HG02642 (cell line): ENCODE results near the gene HNRNPC.
"Not testable (repeated sequence)": the region's sequence is repeated elsewhere in the genome, so short reads cannot be mapped to it uniquely, and the experiment has no call there.

Source experiments
- ATAC-seq: cut with Tn5 transposase; IDR thresholded peaks from one replicate; pipeline ENCODE4 v1.9.1; 2021; ENCODE audit warnings: mild to moderate bottlenecking; ENCODE audit not compliant: unreplicated experiment, poor library complexity

Gene HNRNPC

DNA sequence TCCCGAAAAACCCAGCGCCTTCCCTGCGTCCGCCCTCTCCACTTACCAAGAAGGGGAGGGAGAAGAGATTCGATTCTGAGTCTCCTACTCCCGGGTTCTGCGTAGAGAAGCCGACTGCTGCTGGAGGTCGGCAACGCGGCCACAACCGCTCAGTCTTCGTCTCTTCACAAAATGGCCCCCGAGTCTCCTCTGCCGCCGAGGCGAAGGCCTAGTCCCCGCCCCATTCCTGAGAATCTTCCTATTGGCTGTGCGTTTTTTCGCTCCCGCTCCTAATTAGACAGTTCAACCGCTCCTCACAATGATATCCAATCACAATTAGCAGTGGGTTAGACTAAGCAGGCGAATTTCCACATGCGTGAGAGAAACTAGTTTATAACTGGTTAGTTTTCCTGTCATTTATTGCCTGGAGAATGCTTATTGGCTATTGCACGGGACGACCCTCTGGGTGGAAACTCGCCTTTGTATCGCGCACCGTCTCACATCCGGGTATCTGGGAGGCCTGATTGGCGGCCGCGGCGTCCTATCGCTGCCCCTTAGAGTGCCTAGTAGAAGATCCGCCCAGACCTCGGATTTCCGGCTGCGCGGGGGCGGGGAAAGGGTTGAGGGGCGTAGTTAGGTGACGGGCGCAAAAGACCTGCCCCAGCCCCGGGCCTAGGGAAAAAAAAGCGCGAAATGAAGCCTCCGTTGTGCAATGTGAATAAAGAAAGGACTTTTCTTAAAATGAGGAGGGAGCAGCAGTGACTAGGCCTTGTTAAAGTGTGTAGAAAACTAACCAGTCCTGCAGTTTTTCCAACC is at the start of gene HNRNPC:
Gene HNRNPC (minus strand): TSS at position 191 of the 795 bp plus-strand sequence. CDS start 35,249 bp downstream, outside the sequence.
- peak; percentile 95 for ATAC-seq

DNA sequence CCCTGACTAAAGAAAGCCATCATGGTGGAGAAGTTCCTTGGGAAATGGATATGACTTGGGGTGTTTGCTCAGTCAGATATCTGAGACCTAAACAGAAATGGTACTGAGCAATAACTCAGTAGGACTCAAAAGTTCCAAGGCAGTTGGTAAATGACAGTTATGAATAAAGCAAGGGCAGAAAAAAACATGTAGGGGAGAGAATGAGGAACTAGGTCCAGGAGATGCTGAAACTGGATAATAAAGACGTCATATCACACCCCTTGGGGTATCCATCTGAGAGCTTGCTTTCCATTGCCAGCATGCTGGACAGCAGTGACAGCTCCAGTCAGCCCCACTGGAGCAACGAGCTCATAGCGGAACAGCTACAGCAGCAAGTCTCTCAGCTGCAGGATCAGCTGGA is 48.2 kb upstream of the HNRNPC start:
- no peak for ATAC-seq

DNA sequence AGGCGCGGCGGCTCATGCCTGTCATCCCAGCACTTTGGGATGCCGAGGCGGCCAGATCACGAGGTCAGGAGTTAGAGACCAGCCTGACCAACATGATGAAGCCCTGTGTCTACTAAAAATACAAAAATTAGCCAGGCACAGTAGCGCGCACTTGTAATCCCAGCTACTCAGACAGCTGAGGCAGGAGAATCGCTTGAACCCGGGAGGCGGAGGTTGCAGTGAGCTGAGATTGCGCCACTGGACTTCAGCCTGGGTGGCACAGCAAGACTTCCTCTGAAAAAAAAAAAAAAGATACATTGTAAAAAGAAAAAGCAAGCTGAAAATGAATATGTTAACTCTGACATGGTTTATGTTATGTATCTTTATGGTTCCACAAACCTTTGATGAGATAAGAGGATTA is 44.3 kb upstream of the HNRNPC start:
- ATAC-seq, result no peak

DNA sequence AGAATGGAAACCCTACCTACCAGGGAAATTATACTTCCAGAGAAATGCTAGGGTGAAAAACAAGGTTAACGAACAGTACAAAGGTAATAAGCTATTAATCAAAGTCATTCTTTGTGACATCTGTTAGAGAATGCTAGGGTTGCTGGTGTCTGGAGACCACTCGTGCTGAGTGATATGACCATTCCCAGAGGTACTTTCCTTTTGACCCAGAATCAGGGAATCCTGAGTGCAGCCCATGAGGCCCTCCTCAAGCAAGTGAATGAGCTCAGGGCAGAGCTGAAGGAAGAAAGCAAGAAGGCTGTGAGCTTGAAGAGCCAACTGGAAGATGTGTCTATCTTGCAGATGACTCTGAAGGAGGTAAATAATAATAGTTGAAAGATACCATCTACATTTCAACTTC is 42.4 kb upstream of the HNRNPC start:
- no peak for ATAC-seq

DNA sequence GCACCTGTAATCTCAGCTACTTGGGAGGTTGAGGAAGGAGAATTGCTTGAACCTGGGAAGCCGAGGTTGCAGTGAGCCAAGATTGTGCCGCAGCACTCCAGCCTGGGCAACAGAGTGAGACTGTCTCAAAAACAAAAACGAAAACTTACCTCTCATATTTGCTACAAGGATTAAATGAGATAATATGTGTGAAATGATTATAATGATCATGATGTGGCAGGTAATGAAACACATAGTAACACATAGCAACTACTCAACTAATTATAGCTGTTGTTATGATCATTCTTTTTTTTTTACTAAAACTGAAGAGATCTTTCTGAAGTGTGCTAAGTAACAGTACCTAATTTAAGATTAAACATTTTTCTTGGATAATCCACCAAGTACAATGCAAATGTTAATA is 40.7 kb upstream of the HNRNPC start:
- ATAC-seq, result no peak

DNA sequence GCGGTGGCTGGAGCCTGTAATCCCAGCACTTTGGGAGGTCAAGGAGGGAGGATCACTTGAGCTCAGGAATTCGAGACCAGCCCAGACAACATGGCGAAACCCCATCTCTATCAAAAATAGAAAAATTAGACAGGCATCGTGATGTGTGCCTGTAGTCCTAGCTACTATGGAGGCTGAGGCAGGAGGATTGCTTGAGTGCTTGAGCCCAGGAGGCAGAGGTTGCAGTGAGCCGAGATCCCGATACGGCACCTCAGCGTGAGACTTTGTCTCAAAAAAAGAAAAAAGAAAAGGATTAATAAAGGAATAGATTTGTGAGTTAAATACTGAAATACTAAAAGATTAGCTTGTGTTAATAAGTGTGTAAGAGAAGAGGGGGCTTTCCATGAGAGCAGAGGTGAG is 40.0 kb upstream of the HNRNPC start:
- ATAC-seq, result no peak

DNA sequence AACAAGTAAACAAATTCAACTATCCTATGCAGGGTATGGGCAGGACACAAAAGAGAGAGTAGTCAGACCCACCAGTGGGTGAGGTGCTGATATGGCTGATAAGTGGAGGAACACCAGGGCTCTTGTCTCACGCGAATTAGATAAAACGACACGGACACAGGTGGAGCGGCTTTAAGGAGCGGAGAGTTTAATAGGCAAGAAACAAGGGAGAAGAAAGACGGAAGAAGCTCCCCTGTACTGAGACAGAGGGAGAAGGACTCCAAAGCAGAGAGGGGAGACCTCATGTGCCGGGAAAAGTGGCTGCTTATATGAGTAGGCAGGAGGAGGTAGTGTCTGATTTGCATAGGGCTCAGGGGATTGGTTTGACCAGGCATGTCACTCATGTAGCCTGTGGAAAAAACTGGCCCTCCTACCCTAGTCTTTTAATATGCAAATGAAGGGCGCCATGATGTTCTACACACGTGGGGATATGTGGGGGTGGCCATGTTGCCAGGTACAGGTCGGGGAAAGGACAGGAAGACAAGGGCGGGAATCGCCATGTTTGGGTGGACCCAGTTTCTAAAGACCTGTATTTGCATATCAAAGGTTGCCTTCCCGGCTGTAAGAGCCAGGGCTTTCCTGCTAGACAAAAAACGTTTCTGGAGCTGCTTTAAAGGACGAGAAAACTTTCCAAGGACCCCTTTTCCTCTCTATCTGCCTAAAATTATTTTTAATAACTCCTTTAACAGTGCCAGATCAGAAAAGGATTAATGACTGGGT is 39.4 kb upstream of the HNRNPC start:
- ATAC-seq, result peak; percentile 90

DNA sequence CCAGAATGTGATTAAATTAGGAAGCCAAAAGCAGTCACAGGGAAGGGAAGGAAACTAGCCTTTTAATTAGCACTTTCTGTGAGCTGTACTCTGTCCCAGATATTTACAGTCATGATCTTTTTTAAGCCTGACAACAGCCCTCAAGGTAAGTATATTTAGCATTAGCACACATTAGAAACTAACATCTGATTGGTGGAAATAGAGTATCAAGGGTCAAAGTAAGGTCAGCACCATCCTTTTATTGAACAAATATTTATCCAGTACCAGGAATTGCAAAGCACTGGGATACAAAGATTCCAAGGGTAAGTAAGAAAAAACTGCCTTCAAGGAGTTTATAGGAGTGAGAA is 38.9 kb upstream of the HNRNPC start:
- peak; percentile 23 for ATAC-seq

DNA sequence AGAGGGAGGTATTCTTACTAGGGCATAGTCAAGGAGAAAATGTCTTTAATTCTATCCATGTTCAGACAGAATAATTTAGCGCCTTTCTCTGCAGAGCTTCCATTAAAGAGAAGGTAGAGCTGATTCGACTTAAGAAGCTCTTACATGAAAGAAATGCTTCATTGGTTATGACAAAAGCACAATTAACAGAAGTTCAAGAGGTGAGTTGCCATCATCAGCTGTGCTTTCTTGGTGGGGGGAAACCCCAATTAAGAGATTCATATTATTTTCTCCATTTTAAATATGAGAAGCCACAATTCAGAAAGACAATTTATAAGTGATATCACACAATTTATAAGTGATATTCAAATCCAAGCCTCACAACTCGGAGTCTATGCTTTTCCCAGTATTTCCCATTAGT is 38.4 kb upstream of the HNRNPC start:
- ATAC-seq, result no peak

DNA sequence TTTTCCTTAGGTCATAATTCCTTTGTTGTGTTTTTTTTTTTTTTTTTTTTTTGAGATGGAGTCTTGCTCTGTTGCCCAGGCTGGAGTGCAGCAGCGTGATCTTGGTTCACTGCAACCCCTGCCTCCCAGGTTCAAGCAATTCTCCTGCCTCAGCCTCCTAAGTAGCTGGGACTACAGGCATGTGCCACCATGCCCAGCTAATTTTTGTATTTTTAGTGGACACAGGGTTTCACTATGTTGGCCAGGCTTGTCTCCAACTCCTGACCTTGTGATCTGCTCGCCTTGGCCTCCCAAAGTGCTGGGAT is 33.5 kb upstream of the HNRNPC start:
- ATAC-seq, result not testable (repeated sequence)

DNA sequence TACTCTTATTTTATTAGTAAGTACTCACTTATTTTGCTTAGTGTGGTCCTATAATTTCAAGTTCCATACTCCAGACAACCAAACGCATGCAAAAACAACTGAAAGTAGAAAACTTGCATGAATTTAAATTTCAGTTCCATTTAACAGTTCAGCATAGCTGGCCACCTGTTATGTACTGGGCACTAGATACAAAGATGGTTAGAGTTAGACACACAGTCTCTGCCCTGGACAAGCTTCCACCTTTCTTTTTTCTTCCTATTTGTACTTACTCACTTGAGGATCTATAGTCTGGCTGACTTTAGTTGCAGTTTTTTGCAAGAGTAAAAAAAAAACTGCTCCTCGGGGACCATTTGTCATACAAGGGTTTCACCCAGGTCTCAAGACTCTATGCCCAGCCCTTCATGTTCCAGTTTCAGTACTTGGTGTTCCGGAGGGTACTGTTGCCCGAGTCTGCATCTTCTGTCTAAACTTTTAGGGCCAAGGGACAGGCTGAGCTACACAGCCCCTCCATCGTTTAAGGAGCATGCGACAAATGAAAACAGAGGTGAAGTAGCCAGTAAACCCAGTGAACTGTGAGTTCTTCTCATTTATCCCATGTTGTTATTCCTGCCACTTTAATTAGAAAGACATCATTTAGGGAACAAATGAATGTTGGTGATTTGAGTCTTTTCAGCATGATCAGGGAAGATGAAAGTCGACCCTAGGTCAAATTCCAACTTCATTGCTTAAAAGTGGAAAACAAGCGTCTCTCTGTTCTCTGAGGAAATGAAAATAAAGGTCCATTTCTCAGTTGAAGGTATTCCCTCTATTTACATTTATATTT is 33.0 kb upstream of the HNRNPC start:
- no peak for ATAC-seq

DNA sequence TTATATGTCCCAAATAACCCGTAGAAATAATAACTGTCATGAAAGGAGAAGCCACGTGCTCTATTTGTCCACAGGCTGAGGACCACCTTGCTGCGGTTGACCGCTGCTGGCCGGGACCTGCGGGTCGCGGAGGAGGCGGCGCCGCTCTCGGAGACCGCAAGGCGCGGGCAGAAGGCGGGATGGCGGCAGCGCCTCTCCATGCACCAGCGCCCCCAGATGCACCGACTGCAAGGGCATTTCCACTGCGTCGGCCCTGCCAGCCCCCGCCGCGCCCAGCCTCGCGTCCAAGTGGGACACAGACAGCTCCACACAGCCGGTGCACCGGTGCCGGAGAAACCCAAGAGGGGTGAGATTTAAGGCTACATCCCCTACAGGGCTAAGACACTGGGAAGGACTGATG is 31.6 kb upstream of the HNRNPC start:
- no peak for ATAC-seq

DNA sequence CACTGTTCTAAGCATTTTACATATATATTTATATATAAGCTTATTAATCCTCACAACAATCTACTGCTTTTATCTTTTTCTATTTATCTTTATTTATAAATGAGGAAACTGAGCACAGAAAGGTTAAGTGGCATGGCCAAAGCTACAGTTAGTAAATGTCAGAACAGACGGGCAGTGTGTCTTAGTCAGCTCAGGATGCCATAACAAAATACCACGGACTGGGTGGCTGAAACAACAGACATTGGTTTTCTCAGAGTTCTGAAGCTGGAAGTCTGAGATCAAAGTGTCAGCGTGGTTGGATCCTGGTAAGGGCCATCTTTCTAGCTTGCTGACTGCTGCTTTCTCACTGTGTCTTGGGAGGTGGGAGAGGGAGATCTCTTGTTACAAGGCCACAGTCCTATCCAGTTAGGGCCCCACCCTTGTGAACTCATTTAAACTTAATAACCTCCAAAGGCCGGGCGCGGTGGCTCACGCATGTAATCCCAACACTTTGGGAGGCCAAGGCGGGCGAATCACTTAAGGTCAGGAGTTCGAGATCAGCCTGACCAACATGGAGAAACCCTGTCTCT is 30.4 kb upstream of the HNRNPC start:
- no peak for ATAC-seq

DNA sequence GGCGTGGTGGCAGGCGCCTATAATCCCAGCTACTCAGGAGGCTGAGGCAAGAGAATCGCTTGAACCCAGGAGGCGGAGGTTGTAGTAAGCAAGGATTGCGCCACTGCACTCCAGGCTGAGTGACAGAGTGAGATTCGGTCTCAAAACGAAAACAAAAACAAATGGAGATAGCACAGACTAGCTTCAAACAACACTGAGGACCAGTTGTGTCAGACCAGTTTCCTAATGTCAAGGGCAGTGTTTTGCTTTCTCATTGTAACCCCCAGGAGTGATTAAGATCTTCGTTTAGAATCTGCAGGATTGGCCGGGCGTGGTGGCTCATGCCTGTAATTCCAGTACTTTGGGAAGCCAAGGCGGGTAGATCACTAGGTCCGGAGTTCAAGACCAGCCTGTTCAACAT is 29.1 kb upstream of the HNRNPC start:
- ATAC-seq, result no peak

DNA sequence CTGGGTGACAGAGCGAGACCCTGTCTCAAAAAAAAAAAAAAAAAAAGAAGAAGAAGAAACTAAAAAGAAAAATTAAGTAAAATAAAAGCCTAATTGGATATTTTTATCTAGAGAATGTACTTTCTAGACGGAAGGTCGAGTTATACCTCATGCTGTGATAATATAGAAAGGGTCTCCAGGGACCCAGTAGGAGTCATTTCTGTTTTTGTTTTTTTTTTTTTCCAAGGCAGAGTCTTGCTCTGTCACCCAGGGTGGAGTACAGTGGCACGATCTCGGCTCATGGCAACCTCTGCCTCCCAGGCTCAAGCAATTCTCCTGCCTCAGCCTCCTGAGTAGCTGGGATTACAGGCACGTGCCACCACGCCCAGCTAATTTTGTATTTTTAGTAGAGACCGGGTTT is 24.8 kb upstream of the HNRNPC start:
- not testable (repeated sequence) for ATAC-seq

DNA sequence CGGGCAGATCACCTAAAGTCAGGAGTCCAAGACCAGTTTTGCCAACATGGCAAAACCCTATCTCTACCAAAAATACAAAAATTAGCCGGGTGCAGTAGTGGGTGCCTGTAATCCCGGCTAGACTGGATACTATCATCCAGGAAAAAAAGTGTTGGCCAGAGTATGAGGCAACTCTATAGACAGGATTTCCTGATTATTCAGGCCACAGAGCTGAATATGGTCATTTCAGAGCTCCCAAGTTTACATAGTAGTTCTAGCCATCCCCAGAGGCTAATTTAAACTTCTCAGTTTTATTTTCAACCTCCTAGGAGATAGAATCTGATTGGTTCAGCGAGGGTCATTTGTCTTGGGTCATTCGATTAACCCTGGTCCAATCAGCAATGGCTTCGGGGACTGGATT is 17.9 kb upstream of the HNRNPC start:
- no peak for ATAC-seq

DNA sequence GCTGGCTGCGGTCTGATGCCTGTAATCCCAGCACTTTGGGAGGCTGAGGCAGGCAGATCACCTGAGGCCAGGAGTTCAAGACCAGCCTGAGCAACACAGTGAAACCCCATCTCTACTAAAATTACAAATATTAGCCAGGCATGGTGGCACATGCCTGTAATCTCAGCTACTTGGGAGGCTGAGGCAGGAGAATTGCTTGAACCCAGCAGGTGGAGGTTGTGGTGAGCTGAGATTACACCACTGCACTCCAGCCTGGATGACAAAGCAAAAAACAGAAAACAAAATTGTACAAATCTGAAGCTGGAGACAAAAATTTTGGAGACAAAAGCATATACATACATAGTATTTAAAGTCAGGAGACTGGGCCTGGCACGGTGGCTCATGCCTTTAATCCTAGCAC is 17.3 kb upstream of the HNRNPC start:
- ATAC-seq, result not testable (repeated sequence)

DNA sequence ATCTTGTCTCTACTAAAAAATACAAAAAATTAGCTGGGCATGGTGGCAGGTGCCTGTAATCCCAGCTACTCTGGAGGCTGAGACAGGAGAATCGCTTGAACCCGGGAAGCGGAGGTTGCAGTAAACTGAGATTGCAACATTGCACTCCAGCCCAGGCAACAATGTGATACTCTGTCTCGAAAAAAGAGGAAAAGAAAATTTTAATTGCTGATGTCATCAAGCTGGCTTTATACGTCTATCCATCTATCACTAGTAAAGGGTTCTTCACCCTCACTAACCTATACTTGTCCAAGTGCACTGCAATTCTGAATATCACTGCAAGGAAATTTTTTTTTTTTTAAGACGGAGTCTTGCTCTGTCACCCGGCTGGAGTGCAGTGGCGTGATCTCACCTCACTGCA is 12.7 kb upstream of the HNRNPC start:
- ATAC-seq, result not testable (repeated sequence)

DNA sequence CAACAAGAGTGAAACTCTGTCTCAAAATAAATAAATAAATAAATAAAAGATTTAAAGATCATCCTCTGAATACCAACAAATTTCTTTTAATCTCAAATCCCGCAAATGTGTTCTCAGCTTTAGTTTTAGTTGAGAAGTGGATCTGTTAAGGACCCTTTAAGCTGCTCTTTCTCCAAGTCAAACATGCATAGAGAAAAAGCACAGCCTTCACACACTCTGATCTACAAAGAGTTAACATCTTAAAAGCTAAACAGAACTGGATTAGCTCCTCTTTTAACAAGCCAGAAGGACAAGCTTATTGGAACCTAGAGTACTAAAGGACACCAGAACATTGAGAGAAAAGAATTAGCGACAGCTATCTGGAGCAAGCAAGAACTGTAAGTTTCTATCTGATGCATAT is 10.5 kb upstream of the HNRNPC start, which contains the start of gene RPGRIP1:
Gene RPGRIP1 (plus strand): TSS at position 301 of the 400 bp plus-strand sequence. CDS start 7,894 bp downstream, outside the sequence.
- no peak for ATAC-seq

DNA sequence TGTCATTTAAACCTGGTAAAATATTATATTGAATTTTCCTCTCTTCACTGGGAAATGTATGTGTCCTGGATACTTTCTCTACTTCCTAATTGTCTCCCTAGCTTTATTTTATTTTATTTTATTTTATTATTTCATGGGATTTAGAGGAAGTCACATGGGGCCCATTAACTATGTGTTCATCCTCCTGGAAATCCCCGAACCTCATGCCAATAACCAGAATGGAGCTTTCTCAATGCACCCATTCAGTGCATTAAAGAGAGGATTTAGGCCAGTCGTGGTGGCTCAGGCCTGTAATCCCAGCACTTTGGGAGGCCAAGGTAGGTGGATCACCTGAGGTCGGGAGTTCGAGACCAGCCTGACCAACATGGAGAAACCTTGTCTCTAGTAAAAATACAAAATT is 9.4 kb upstream of the HNRNPC start:
- no peak for ATAC-seq
